MM.1S (cell line): ENCODE measurements around the gene GAB2.

ENCODE experiments used
- DNase-seq: peaks from one replicate; pipeline ENCODE4 v3.0.0-alpha.2; 2015
- H2AFZ ChIP-seq: fragments of 300-600 bp; sonication (generic); 2 replicates; pipeline ENCODE4 v1.6.0; 2016; ENCODE audit warnings: antibody characterized with exemption, low read length
- H3F3A ChIP-seq: fragments of 300-600 bp; sonication (generic); 2 replicates; pipeline ENCODE4 v1.6.1; 2016; ENCODE audit warnings: mild to moderate bottlenecking, antibody characterized with exemption, low read length, moderate library complexity, mixed read lengths; ENCODE audit not compliant: insufficient read depth
- H3K27ac ChIP-seq: fragments of 300-600 bp; sonication (generic); 2 replicates; pipeline ENCODE4 v1.5.1; 2016; ENCODE audit warnings: mild to moderate bottlenecking, low read length
- H3K27me3 ChIP-seq: fragments of 300-600 bp; sonication (generic); replicated peaks from 2 replicates; pipeline ENCODE4 v1.6.0; 2016; ENCODE audit warnings: low read length; ENCODE audit not compliant: insufficient read depth
- H3K36me3 ChIP-seq: fragments of 300-600 bp; sonication (generic); replicated peaks from 2 replicates; pipeline ENCODE4 v1.6.1; 2016; ENCODE audit warnings: mild to moderate bottlenecking, low read length, mixed read lengths; ENCODE audit not compliant: insufficient read depth
- H3K4me1 ChIP-seq: fragments of 300-600 bp; sonication (generic); 2 replicates; pipeline ENCODE4 v1.6.1; 2016; ENCODE audit warnings: low read length, mixed read lengths
- H3K4me2 ChIP-seq: fragments of 300-600 bp; sonication (generic); 2 replicates; pipeline ENCODE4 v1.6.0; 2016; ENCODE audit warnings: low read depth, low read length
- H3K4me3 ChIP-seq: fragments of 300-600 bp; sonication (generic); 2 replicates; pipeline ENCODE4 v1.5.1; 2016; ENCODE audit warnings: low read length, mixed read lengths
- H3K79me2 ChIP-seq: fragments of 300-600 bp; sonication (generic); 2 replicates; pipeline ENCODE4 v1.6.1; 2016; ENCODE audit warnings: mixed run types, low read length, mixed read lengths
- H3K9ac ChIP-seq: fragments of 300-600 bp; sonication (generic); 2 replicates; pipeline ENCODE4 v1.6.1; 2016; ENCODE audit warnings: low read length, mixed read lengths
- H3K9me2 ChIP-seq: fragments of 300-600 bp; sonication (generic); replicated peaks from 2 replicates; pipeline ENCODE4 v1.6.1; 2016; ENCODE audit warnings: mild to moderate bottlenecking, low read length, mixed read lengths; ENCODE audit not compliant: insufficient read depth
- H3K9me3 ChIP-seq: fragments of 300-600 bp; sonication (generic); replicated peaks from 2 replicates; pipeline ENCODE4 v1.6.1; 2016; ENCODE audit warnings: mild to moderate bottlenecking, low read length, mixed read lengths; ENCODE audit not compliant: insufficient read depth
- H4K20me1 ChIP-seq: fragments of 300-600 bp; sonication (generic); 2 replicates; pipeline ENCODE4 v1.6.1; 2016; ENCODE audit warnings: mild to moderate bottlenecking, low read length, moderate library complexity, mixed read lengths; ENCODE audit not compliant: insufficient read depth
- CTCF ChIP-seq: fragments of 300-600 bp; sonication (generic); IDR thresholded peaks from 2 replicates; pipeline ENCODE4 v1.5.1; 2016; ENCODE audit warnings: antibody characterized with exemption, low read length, mixed read lengths
- EZH2 ChIP-seq: fragments of 300-600 bp; sonication (generic); optimal IDR thresholded peaks from 2 replicates; pipeline ENCODE3; 2017; ENCODE audit warnings: low read depth, mild to moderate bottlenecking, antibody characterized with exemption, low read length, mixed read lengths
- EZH2phosphoT487 ChIP-seq: fragments of 300-600 bp; sonication (generic); IDR thresholded peaks from 2 replicates; pipeline ENCODE4 v1.6.1; 2018; ENCODE audit warnings: antibody characterized with exemption, low read length

Gene GAB2

GRCh38 chr11:78318321-78319114 is 99.1 kb downstream of the GAB2 start:
- no peaks in the 10 kb centered on the region for H3F3A ChIP-seq
- TF ChIP-seq EZH2 (no peak), CTCF (no peak), EZH2phosphoT487 (no peak)
- H4K20me1 ChIP-seq = no peaks in the 10 kb centered on the region
- no peak overlapping the region for H2AFZ ChIP-seq
- H3K36me3 ChIP-seq = no peaks in the 10 kb centered on the region
- H3K9me2 ChIP-seq = no peaks in the 10 kb centered on the region
- no peaks in the 10 kb centered on the region for H3K4me1 ChIP-seq
- no peak overlapping the region for H3K9ac ChIP-seq
- no peak overlapping the region for H3K4me3 ChIP-seq
- no peaks in the 10 kb centered on the region for H3K27me3 ChIP-seq
- H3K4me2 ChIP-seq = no peak overlapping the region
- H3K9me3 ChIP-seq = no peaks in the 10 kb centered on the region
- H3K79me2 ChIP-seq = no peaks in the 10 kb centered on the region
- DNase-seq = no peak
- H3K27ac ChIP-seq = no peak overlapping the region

GRCh38 chr11:78315724-78316123 is 101.9 kb downstream of the GAB2 start:
- Histone ChIP-seq H3K27ac (no peak overlapping the region), H4K20me1 (no peaks in the 10 kb centered on the region), H3K4me1 (peaks cover 17% of the 10 kb centered on the region)

GRCh38 chr11:78314762-78315161 is 102.9 kb downstream of the GAB2 start:
- H3K4me1 ChIP-seq = peaks cover 20% of the 10 kb centered on the region
- H3K4me2 ChIP-seq = no peak overlapping the region
- no peak overlapping the region for H2AFZ ChIP-seq
- no peaks in the 10 kb centered on the region for H3K27me3 ChIP-seq
- H3F3A ChIP-seq = peaks cover 12% of the 10 kb centered on the region
- H3K36me3 ChIP-seq = no peaks in the 10 kb centered on the region
- no peak for DNase-seq
- no peak overlapping the region for H3K27ac ChIP-seq
- no peaks in the 10 kb centered on the region for H3K9me2 ChIP-seq
- no peaks in the 10 kb centered on the region for H4K20me1 ChIP-seq
- H3K4me3 ChIP-seq = no peak overlapping the region
- H3K79me2 ChIP-seq = no peaks in the 10 kb centered on the region
- no peak for TF ChIP-seq CTCF
- H3K9me3 ChIP-seq = no peaks in the 10 kb centered on the region
- no peak overlapping the region for H3K9ac ChIP-seq

More at GRCh38 chr11:78315724-78316123, 101.9 kb downstream of the GAB2 start:
- no peak for DNase-seq
- H3K4me3 ChIP-seq = no peak overlapping the region
- H3K9ac ChIP-seq = no peak overlapping the region
- no peaks in the 10 kb centered on the region for H3K27me3 ChIP-seq
- no peak overlapping the region for H3K4me2 ChIP-seq
- H3K36me3 ChIP-seq = no peaks in the 10 kb centered on the region
- peaks cover 9% of the 10 kb centered on the region for H3F3A ChIP-seq
- H3K9me2 ChIP-seq = no peaks in the 10 kb centered on the region
- no peak overlapping the region for H2AFZ ChIP-seq
- no peaks in the 10 kb centered on the region for H3K9me3 ChIP-seq
- no peaks in the 10 kb centered on the region for H3K79me2 ChIP-seq
- TF ChIP-seq EZH2phosphoT487 (no peak), CTCF (no peak), EZH2 (no peak)
